ENCODE results near the gene CFAP65.

Gene CFAP65

DNA sequence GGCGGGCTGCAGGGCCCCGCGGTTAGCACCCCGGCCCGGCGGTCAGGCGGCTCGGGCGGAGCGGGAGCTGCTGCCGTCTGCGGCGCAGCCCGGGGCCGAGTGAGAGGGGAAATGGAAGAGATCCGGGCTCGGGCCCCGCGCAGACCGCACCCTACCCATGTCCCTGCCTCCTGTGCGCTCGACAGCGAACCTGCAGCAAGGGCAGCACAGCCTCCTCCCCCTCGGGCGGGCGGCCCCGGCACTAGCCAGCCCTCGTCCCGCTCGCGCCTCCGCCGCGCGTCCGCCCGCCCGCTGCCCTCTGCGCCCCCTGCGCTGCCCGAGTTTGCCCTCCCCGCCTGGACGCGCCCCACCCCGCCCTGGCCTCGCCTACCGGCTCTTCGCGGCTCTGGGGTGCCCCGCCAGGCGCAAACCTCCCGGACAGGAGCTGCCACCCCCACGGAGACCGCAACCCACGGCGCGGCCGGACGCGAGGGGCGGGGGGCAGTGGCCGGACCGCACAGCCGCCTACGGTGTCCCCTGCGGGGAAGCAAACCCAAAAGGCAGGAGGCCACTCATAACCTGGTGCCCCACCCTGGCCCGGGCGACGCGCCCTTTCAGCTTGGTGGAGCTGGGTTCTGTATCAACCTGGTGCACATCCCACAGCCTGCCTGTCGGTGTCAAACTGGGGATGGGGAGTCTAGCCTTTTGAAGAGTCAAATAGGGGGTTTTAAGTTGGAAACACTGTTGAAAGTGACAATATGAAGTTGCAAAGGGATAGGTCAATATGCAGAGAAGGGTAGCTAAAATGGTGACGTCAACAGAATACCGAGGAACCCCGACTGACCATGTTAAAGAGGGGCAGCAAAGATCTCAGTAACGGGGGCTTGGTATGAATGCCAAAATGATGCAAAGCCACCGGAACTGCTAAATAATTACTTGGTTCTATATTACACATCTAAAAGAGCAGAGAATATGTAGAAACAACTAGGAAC is 19.8 kb upstream of the CFAP65 start, which contains the start of gene IHH:
IHH (minus strand) TSS at position 101 of the 971 bp plus-strand sequence. CDS start 454 bp downstream, outside the sequence.
- no peak for DNase-seq

DNA sequence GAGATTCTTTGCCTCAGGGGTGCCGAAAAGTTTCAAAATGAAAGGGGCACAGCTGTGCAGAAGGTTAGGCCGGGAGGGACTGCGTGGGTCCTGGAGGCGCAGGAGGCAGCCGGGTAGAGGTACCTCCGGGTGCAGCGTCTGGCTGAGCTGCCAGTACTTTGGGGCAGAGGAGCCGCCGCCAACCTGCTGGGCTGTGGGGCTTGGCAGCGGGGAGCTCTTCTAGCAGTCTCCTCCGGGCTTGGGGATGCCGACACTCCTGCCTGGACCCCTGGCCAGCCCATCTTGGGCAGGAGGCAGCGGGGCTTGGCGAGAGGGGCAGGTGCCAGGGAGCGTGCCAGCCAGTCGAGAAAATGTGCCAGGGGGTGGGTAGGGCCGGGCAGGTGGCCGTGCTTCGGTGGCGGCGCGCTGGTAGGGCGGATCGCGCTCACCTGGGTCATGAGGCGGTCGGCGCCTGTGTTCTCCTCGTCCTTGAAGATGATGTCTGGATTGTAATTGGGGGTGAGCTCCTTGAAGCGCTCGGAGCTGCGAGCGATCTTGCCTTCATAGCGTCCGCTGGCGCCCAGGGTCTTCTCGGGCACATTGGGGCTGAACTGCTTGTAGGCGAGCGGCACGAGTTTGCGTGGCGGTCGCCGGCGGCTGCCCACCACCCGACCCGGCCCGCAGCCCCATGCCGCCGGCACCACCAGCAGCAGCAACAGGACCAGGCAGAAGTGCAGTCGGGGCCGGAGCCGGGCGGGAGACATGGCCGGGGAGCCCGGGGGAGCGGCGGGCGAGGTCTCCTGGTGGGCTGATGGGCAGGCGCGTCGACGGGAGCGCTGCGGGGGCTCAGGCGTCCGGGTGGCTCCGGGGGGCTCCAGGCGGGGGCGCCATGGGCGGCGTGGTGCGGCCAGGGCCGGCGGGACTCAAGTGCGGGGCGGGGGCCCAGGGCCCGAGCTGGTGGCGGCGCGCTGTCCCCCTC is 18.7 kb upstream of the CFAP65 start:
- no peak for DNase-seq

DNA sequence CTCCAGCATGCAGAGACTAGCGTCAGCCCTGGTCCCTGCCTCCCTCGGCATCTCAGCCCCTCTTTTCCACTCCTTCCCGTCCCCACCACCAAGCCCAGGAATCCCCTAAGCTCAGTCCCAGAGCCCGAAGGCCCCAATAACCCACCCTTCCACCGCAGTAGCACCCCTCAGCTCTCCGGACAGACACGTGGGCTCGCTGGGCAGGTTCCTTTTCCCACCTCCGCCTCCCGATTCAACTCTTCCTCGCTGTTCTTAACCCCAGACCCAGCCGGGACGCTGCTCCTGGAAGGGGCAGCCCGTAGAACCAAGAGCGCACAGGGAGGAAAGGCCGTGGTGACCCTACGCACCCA is 18.0 kb upstream of the CFAP65 start:
- no peak for DNase-seq

DNA sequence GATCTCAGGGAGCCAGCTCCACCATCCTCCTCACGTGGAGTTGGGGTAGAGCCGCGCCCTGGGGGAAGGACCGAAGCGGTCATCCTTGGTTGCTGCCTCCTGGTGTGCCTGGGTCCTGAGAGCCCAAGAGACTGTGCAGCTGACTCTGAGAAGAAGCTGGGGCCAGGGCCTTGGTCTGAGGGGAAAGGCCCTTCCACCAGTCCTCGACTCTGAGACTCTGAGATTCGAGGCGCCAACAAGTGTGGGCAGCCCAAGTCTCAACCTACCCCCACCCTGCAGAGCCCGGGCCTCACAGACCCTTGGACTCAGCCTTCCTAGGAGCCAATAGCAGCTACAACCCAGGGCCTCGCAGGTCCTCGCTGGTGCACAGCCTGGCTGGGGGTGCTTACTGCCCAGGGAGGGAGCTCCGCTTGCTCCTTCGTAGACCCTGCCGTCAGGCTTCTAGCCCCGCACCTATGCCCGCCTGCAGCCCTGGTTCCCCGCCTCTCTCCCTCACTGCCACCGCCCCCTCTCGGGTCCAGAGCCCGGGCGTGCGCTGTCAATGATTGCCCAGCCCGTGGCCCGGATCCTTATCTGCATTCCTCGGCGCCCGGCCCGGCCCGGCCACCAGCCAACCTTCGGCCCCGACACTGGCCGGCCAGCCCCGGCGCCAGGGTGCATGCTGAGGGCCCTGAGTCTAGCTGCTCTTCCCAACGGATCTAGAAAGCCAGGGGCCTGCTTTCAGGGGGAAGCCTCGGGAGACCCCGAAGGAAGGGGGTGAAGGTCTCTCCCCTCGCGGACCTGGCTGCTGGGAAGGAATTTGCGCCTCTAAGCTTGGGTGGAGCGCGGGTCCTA is 17.4 kb upstream of the CFAP65 start:
- DNase-seq, result no peak

DNA sequence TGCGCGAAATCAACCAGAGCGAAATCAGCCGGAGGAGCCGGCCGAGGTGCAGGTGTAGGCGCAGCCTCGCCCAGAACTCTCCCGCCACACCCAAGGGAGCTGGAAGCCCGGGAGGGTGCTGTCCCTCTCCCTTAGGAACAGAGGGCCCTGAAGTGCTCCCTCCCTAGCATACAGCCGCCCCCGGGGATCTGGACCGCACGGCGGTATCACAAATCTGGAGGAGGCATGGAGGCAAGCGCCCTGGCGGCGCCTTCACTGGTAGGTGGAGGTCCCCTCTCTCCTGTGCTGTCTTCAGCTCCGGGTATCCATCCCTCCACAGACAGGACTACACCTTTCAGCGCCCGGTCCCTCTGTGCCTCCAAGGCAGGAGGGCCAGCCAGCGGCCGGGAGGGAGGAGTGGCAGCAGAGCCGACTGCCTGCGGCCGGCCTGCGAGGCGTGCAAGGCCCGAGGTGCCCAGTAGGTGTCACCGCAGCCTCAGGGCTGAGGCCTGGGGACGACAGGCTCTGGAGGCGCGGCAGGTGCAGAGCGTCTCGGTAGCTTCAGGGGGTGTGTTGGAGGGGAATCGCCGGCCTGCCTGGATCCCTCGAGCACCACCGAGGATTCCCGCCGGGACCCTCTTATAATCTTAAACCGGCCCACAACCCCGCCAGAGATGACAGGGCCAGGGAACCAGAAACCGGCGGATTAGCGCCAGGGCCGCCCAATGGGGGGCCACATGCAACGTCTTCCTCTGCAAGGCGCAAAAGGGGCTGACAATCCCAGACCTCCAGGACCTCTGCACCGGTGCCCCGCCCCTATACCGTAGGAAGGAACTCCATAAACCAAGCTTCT is 16.6 kb upstream of the CFAP65 start:
- DNase-seq, result peak; percentile 57

DNA sequence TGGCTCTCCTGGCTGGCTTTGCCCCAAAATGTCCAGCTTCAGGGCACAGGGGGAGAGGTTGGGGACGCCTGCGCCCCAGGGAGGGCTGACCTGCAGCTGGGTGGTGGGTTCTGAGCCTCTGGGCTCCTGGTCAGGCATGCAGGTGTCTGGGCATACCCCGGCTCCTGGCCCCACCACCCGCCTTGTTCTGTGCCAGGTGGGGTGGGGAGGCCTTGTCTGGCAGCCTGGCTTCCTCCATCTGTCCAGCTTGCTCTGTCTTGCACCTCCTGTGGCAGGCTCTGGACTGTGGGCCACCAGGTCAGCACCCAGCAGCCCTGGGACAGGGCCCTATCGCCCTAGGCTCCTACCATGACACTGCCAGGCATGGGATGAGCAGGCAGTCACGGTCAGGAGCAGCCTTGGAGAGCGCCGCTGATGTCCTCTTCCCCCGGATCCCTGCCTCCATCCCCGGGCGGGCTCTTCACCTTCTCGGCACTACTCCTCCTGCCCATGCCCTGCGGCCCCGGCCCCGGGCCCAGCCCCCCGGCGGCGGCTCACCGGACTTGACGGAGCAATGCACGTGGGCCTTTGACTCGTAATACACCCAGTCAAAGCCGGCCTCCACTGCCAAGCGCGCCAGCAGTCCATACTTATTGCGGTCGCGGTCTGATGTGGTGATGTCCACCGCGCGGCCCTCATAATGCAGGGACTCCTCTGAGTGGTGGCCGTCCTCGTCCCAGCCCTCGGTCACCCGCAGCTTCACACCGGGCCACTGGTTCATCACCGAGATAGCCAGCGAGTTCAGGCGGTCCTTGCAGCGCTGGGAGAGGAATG is 15.8 kb upstream of the CFAP65 start:
- no peak for DNase-seq

DNA sequence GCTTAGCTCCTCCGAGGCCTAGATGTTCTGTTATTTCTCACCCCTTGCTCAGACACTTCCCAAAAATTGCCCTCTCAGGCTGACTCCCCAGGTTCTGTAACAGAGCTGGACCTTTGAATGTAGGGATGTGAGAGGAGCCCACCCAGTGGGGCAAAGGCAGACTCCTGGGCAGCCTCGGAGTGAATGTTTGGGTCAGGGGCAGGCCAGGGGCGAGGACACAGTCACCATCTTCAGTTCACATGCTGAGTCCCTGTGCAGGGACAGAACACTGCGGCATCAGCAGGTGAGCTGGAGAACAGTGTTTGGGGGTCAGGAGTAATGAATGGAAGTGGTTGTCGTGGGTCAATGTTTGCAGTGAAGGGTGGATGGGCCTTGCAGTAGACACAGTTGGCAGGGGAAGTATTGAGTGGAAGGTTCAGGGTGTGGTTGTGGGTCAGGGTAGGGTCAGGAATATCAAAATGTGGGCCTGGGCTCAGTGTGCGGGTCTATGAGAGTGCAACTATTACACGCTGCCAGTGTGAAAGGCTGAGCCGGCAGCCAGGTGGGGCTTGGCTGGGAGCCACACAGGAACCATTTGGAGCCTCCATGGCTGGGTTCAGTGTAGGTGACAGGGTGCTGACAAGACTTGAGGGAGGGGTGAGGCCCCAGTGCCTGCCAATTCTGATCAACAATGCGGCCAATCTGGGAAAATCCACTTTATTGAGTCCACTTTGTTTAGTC is 15.0 kb upstream of the CFAP65 start:
- DNase-seq, result no peak

DNA sequence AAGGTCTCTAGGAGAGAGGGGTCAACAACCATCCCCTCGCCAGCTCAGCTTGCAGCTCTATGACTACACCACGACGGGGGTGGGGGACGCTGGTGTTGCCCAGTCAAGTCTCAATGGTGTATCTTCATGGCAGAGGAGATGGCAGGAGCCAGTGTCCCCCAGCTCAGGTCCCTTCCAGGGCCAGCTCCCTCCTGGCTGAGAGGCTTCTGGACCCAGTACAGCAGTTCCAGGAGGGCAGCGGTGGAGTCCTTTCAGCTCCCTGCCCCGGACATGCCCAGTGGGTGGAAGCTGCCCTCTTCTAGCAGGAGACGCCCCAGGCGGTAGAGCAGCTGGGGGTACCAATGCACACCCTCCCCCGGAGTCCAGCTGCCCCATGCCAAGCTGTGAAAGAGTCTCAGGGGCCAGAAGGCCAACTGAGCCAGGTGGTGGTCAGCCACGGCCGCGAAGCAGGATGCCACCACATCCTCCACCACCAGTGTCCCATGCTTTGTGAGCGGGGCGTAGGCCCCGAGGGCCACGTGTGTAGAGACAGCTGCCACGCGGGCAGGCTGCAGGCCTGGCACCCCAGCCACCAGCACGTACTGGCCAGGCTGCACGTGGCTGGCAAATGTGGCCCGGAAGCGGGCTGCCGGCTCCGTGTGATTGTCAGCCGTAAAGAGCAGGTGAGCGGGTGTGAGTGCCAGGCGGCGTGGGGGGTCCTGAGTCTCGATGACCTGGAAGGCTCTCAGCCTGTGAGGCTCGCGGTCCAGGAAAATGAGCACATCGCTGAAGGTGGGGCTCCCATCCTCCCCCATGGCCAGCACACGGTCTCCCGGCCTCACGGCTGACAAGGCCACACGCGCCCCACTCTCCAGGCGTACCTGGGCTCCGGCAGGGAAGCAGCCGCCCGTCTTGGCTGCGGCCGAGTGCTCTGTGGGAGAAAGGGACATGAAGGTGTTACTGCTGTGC is 13.9 kb upstream of the CFAP65 start:
- DNase-seq, result no peak

DNA sequence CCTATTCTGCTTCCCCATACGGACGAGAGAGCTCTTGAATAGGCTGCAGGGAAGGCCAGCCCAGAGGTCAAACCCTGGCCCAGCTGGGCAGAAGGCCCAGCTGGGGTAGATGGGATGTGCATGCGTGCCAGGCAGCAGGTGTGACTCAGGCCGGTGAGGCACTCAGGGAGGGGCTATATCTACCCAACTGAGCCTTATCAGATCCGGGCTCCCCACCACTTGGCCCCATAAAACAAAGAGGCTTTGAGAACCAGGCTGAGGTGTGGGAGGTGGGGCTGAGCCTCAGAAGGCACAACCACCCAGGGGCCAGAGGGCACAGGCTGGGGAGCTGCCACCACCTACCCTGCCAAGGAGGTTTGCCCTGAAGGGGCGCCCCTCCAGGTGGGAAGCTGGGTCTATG is 8.0 kb upstream of the CFAP65 start:
- no peak for DNase-seq

DNA sequence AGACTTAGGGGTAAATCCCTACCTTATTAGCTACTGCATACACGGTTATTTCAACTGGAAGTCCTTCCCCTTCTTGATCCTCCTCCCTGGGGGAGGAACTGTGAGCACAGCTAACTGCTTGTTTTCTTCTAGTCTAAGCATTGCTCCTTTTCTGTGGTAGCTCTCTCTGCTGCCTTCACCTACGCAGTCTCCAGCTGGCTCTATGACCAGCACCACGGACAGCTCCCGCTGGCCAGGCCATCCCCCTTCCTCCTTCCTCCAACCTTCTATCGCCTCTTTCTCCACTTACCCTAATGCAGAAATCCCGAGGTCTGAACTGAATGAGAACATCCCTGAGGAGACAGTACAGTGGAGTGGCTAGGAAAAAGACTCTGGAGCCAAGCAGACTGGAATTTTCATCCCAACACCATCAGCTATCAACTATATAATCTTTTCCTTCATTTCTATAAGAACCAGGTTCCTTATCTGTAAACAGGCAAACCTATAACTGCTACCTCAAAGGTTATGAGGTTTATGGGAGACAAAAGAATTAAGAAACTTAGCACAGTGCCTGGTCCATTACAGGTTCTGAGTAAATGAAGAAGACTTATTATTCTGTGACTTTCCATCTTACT is 4.7 kb upstream of the CFAP65 start:
- no peak for DNase-seq

DNA sequence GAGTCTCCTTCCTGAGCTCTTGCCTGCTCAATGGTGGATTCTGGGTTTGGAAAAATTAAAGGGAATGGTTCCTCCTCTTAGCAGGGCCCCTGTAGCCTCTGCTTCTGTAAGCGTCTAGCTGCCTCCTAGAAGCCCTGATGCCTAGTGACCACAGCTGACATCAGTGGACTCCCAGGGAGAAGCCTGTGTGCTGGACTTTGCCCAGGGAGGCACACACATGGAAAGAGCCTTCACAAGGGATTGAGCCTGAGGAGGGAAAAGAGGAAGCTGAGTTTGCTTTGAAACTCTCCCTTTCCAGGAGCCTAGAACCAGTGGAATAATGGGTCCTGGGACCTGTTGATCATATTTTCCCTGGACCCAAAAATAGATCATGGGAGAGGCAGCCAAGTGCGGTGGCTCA is 1.4 kb upstream of the CFAP65 start:
- DNase-seq, result no peak

DNA sequence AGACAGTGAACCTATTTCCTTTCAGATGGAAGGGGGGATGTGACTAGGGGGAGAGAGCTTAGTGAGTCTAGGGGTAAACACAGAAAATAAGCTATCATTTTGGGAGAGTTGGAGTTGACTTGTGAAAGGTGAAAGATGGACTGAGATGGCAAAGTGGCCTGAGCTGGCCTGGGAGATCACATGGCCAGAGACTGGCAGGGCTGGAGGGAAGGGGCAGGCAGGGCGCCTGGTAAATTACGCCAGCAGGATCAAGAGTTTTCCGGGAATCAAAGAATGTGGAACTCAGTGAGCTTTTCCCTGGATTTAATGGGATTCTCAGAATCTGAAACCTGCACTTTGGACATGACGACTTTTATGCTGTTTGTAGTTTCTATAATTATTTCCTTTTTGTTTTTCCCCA is 841 bp upstream of the CFAP65 start:
- no peak for DNase-seq

DNA sequence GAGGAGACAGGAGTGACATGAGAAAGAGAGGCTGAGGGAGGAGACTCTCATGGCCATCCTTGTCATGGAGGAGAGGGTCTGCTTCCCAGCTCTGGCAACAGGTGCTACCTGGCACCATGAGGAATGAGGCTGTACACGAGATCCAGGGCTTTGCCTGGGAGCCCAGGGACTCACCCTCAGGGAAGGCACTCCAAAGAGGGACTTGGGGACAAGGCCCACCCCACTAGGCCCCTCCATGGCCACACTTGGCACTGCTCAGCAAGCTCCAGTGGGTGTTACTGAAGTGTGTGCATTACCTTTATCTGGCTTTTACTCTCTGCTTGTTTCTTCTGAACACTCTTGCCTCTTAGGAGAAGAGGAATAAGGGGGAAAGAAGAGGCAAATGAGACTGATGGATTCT is 2.7 kb downstream of the CFAP65 start:
- DNase-seq, result no peak

DNA sequence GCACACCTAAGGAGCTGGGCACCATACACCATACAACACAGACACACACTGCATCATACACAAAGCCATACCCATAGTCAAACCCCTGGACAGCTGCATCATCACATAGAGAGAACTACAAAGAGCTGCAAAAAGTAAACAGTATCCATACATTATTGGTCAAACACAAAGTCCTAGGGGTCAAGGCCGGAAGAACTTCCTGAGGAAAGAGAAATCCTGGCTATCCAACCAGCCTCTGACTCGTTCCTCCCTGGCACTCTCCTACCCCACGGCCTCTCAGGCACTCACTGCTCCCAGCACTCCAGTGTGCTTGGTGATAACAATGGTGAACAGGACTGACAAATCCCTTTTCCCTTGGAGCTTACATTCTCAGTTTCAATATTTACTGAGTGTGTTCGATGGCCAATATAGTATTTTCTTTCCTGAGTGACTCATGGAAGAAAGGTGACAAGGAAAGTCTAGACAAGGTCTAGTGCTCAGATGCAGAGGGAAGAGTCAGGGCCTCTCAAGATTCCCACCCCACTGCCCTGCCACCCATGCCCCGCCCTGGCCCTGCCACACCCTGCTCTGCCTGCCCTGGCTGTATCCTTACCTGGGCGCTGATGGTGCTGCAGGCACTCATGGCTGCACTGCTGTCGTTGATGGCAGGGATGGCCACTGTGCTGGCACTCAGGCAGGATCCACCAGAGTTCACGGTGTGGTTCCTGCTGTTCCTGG is 3.4 kb downstream of the CFAP65 start:
- DNase-seq, result no peak

DNA sequence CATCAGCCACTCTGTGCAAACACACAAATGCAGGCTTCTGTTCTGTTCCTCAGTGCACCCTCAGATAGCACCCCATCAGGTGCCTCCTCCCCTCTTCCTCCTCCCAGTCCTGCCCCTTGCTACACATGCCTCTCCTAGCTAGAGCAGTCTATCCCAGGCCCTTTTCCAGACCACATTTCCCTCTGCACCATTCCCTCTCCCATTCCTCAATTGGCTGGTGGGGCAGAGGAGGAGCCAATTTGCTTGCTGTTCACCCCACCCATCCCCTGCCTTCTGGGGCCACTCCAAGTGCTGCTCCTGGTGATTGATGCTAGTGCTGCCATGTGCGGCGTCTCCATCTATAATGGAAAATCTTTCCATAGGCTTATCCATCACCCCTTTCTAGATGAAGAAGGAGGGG is 5.4 kb downstream of the CFAP65 start:
- DNase-seq, result no peak

DNA sequence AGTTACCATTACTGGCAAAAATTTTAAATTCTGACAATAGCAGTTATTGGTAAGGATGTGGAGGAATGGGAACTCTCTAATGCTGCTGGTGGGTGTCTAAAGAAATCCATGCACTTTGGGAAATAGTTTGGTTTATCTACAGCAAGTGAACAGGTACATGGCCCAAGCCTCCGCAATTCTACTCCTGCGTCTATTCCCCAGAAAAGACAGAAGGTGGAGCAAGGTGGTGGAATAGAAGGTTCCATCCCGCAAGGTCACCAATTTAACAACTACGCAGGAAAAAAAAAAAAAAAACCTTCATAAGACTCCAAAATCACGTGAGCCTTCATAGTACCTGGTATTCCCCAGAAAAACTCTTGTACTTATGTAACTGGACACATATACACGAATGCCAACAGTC is 6.5 kb downstream of the CFAP65 start:
- DNase-seq, result no peak

DNA sequence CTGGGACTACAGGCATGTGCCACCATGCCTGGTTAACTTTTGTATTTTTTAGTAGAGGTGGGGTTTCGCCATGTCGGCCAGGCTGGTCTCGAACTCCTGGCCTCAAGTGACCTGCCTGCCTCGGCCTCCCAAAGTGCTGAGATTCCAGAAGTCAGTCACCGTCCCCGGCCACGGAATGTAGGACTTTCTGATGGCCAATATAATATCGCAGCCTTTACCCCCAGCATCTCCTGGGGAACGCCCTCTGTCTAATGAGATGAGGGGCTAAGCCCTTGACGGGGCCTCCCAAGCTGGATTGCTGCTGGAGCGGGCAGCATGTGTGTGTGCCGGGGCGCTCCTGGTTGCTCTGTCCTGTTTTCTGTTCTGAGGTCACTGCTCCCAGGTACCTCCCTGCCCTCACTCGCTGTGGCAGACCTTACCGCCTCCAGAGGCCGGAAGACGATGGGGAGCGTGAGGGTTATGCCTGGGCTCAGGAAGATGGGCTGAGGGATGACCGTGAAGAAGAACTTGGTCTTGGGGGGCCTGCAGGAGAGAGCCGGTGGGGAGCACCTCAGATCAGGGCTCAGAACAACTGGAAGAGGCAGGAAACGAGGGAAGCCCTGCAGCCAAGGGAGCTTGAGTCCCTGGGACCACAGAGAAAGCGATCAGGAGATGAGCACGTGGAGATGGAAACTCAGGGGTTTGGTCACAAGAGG is 9.1 kb downstream of the CFAP65 start:
- no peak for DNase-seq
